ENCODE results near the gene POLR3GL.

DNA sequence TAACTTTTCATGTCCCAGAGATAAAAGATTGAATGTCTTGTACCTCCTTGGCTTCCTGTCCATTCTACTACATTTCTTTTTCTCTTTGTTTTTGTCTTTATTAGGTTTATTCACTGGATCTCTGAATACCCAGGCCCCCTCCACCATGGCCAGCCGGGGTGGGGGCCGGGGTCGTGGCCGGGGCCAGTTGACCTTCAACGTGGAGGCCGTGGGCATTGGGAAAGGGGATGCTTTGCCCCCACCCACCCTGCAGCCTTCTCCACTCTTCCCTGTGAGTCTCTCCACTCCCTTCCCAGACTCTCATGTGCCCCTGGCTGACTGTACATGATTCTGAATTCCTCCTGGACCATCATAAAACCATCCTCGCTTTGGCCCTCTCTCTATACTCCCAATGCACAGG lies 10.2 kb downstream of the POLR3GL start:
- TF ChIP-seq CTCF (conservative IDR thresholded peaks at IDR 0.05; ENCODE audit: low read depth, low read length) (no peak), EZH2 (IDR thresholded peaks at IDR 0.05; ENCODE audit: borderline replicate concordance, low read depth, low read length, poor library complexity, severe bottlenecking) (no peak)

Data from A673 (cell line).